CD4-positive, alpha-beta memory T cell (primary cell): ENCODE data around the gene ATXN7L1. TPM values are rescaled to one million over a fixed set of nuclear protein-coding genes. Genes with fewer than 3 reads are reported as not detected.

Experiments used
- CTCF ChIA-PET: fragments of 350-600 bp; sonication (Branson Sonifier 250); formaldehyde crosslinking; loops from one replicate; lab custom pipeline; 2021; ENCODE audit warnings: inconsistent platforms; ENCODE audit not compliant: partially characterized antibody; lab: Charles Lee
- POLR2A ChIA-PET: fragments of 350-600 bp; sonication (Branson Sonifier 250); formaldehyde crosslinking; loops from one replicate; lab custom pipeline; 2021; ENCODE audit not compliant: partially characterized antibody; lab: Charles Lee
- DNase-seq, 5 donors: peaks; one replicate each; pipeline versions ENCODE4 v3.0.0 to v3.0.0-alpha.2; 2020 to 2022; ENCODE audit warnings: mixed read lengths in 1 of 5
- H3K27ac ChIP-seq: one replicate; pipeline ENCODE4 v1.7.0; 2013; ENCODE audit warnings: low read depth, low read length
- H3K27me3 ChIP-seq: 2 replicates; pipeline ENCODE4 v1.7.0; 2013; ENCODE audit warnings: mild to moderate bottlenecking, low read length, moderate library complexity; ENCODE audit not compliant: insufficient read depth
- H3K36me3 ChIP-seq: 2 replicates; pipeline ENCODE4 v1.7.0; 2013; ENCODE audit warnings: mild to moderate bottlenecking, low read length, moderate library complexity; ENCODE audit not compliant: insufficient read depth
- H3K4me1 ChIP-seq: 2 replicates; pipeline ENCODE4 v1.7.0; 2013; ENCODE audit warnings: mild to moderate bottlenecking, low read length, moderate library complexity; ENCODE audit not compliant: insufficient read depth
- H3K4me3 ChIP-seq, 2 donors: one replicate each; pipeline ENCODE4 v1.7.0; 2013; ENCODE audit warnings: low read length in 2 of 2, mild to moderate bottlenecking in 1 of 2
- H3K9me3 ChIP-seq, 2 donors: one replicate each; pipeline ENCODE4 v1.7.0; 2013; ENCODE audit warnings: low read length in 2 of 2, control low read depth in 1 of 2; ENCODE audit not compliant: control insufficient read depth in 1 of 2
- H3K27ac Mint-ChIP-seq, 7 donors: one replicate each; pipeline ENCODE4 v1.8.0; 2020 to 2021; ENCODE audit warnings: mixed read lengths in 7 of 7, mild to moderate bottlenecking in 6 of 7, inconsistent platforms in 3 of 7, moderate library complexity in 3 of 7
- H3K27me3 Mint-ChIP-seq, 2 donors: one replicate each; pipeline ENCODE4 v1.8.0; 2020 to 2021; ENCODE audit warnings: mixed read lengths in 2 of 2
- H3K36me3 Mint-ChIP-seq, 2 donors: one replicate each; pipeline ENCODE4 v1.8.0; 2020 to 2021; ENCODE audit warnings: mixed read lengths in 2 of 2, inconsistent platforms in 1 of 2, mild to moderate bottlenecking in 1 of 2
- H3K4me1 Mint-ChIP-seq, 4 donors: one replicate each; pipeline ENCODE4 v1.8.0; 2020 to 2021; ENCODE audit warnings: mixed read lengths in 4 of 4, mild to moderate bottlenecking in 1 of 4
- H3K4me3 Mint-ChIP-seq, 8 donors: one replicate each; pipeline ENCODE4 v1.8.0; 2020 to 2021; ENCODE audit warnings: mixed read lengths in 8 of 8, mild to moderate bottlenecking in 7 of 8, moderate library complexity in 6 of 8, inconsistent platforms in 3 of 8
- H3K9me3 Mint-ChIP-seq, 8 donors: one replicate each; pipeline ENCODE4 v1.8.0; 2020 to 2021; ENCODE audit warnings: mixed read lengths in 8 of 8, mild to moderate bottlenecking in 5 of 8, inconsistent platforms in 3 of 8, moderate library complexity in 1 of 8
- intact Hi-C: fragments of 100-400 bp; cut with micrococcal nuclease; formaldehyde crosslinking; loops from one replicate; pipeline ENCODE4 v1.15.1; 2023
- polyA plus RNA-seq, 2 donors: library from polyadenylated mRNA; unstranded; fragments of 300-500 nt; fragmentation: Illumina TruSeq; gene quantifications; one replicate each; pipeline ENCODE4 v1.2.3, GENCODE V29; 2021
- total RNA-seq, 2 experiments: library from RNA; stranded (reverse); gene quantifications; one replicate each; pipeline ENCODE4 v1.2.3, GENCODE V29; 2021

The ATXN7L1 gene
- total and polyA plus RNA-seq, 4 experiments from 2014 or later = 8.7 to 62.2 (median 42.6) TPM

DNA sequence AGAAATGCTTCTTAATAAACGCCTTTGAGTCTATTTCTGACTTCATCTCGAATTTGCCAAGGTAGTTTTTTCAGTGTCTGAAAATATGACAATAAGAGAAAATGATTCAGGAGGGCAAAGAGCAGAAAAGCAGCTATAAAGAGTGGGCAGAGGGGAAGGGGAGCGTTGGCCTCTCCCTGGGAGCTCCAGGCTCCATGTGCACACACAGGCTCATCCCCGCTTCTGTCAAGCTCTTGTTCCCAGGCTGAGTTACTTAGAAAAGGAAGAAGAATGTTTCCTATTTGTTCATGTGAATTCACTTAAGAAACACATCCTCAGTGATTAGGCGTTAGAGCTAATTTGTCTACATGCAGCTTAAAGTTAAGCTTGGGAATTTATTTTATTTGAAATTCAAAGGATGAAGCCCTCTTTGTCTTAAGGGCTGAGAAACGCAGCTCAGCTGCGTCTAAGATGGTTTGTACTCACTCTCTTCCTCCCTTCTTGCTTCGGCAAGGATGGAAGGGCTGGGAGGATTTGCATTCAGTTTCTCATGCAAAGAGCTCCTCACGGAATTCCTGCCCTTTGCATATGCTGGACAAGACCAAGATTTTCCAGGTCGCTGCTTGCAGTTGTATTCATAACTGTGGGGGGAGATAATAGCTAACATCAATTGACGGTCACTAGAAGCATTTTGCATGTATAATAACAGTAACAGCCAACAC, 29.0 kb upstream of the ATXN7L1 start:
- POLR2A ChIA-PET = interaction anchor here (1.0 to 1.1 kb wide), 2 partner anchors 10 to 55 kb away, joined by 3 read pairs; no protein-coding TSS in a partner anchor
- no peak overlapping the region for H3K27ac Mint-ChIP-seq

DNA sequence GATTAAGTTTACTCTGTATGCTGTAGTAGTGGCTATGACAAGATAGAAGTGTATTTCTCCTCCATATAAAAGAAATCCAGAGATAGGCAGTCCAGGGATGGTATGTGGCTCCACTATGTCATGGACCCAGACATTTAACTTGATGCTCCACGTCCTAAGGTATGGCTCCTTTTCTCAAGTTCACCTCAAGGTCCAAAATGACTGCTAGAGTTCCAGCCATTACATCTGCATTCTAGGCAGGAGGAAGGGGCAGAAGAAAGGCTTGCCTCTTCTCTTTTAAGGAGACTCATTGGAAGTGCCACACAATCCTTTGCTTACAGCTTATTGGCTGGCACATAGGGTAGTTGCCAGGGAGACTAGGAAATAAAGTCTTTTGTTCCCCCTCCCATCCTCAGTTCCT, 27.7 kb upstream of the ATXN7L1 start:
- CTCF ChIA-PET = no interaction called here
- no peaks in the 10 kb centered on the region for H3K27me3 Mint-ChIP-seq
- no peaks in the 10 kb centered on the region for H3K9me3 ChIP-seq
- H3K27ac Mint-ChIP-seq = no peak overlapping the region
- H3K36me3 Mint-ChIP-seq = peaks cover 0 to 7% of the 10 kb centered on the region in 2 donors
- H3K4me3 Mint-ChIP-seq = no peak overlapping the region
- peaks cover 0 to 1% (median 0%) of the 10 kb centered on the region in 8 donors for H3K9me3 Mint-ChIP-seq
- no peak for DNase-seq
- POLR2A ChIA-PET = interaction anchor here (1.1 kb wide), 1 partner anchor 54 kb away, joined by 3 read pairs; no protein-coding TSS in a partner anchor
- no peak overlapping the region for H3K4me3 ChIP-seq
- intact Hi-C loops = no loop called here
- H3K27me3 ChIP-seq = no peaks in the 10 kb centered on the region
- peaks cover 0 to 3% (median under 1%) of the 10 kb centered on the region in 4 donors for H3K4me1 Mint-ChIP-seq
- no peak overlapping the region for H3K27ac ChIP-seq
- no peaks in the 10 kb centered on the region for H3K4me1 ChIP-seq
- H3K36me3 ChIP-seq = no peaks in the 10 kb centered on the region

More for the DNA sequence above, 29.0 kb upstream of the ATXN7L1 start:
- peaks cover 0 to 5% (median 3%) of the 10 kb centered on the region in 4 donors for H3K4me1 Mint-ChIP-seq
- no peak for DNase-seq
- intact Hi-C loops = no loop called here
- Histone ChIP-seq H3K4me1 (no peaks in the 10 kb centered on the region), H3K9me3 (no peaks in the 10 kb centered on the region), H3K4me3 (no peak overlapping the region), H3K36me3 (no peaks in the 10 kb centered on the region), H3K27me3 (no peaks in the 10 kb centered on the region), H3K27ac (no peak overlapping the region)
- peaks cover 0 to 5% (median 0%) of the 10 kb centered on the region in 8 donors for H3K9me3 Mint-ChIP-seq
- CTCF ChIA-PET = no interaction called here
- H3K36me3 Mint-ChIP-seq = peaks cover 4 to 10% of the 10 kb centered on the region in 2 donors
- H3K27me3 Mint-ChIP-seq = no peaks in the 10 kb centered on the region
- H3K4me3 Mint-ChIP-seq = no peak overlapping the region

DNA sequence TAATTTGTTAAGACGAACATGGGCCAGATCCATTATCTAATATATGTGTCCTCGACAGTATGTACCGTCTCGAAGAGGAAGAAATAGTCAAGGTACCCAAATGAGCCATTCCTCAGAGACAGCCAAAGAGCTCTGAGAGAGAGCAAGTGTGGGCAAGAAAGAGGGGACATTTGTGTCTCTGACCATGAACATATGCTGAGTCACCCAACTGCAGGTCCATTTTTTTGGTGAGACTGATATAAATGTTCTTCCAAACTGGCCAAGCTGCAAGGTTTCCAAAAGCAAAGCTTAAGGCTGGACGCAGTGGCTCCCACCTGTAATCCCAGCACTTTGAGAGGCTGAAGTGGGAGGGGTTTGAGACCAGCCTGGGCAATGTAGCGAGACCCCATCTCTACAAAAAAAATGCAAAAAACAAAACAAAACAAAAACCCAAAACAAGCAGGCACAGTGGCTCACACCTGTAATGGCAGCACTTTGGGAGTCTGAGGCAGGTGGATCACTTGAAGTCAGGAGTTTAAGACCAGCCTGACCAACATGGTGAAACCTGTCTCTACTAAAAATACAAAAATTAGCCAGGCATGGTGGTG, 26.0 kb upstream of the ATXN7L1 start:
- CTCF ChIA-PET = no interaction called here

DNA sequence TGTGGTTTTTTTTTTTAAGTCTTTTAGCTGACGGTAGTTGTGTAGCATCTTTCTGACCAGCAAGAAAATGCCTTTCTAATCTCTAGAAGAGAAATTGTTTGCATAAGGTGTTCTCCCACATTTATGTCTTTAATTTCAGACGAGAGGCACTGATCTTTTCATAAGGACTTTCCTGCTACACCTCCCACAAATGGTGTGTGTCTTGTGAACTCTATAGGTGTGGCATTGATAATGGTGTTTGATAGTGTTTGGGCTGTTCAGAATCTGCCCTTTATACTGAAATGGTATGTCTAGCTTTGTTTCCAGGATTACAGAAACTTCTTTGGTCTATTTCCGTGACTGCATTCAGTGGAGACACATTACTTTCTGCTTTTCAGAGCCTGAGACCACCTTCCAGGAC, 21.6 kb upstream of the ATXN7L1 start:
- H3K9me3 Mint-ChIP-seq = no peaks in the 10 kb centered on the region

More for the DNA sequence above, 26.0 kb upstream of the ATXN7L1 start:
- H3K27me3 ChIP-seq = no peaks in the 10 kb centered on the region
- H3K9me3 ChIP-seq = no peaks in the 10 kb centered on the region
- Mint-ChIP-seq H3K4me3 (no peak overlapping the region), H3K36me3 (peaks cover 0 to 7% of the 10 kb centered on the region in 2 donors), H3K27me3 (no peaks in the 10 kb centered on the region), H3K9me3 (peaks cover 0 to 1% (median 0%) of the 10 kb centered on the region in 8 donors), H3K4me1 (peaks cover 6 to 17% (median 11%) of the 10 kb centered on the region in 4 donors), H3K27ac (no peak overlapping the region)
- POLR2A ChIA-PET = no interaction called here
- no peak for DNase-seq
- no peaks in the 10 kb centered on the region for H3K36me3 ChIP-seq
- no peak overlapping the region for H3K27ac ChIP-seq
- peaks cover 10% of the 10 kb centered on the region for H3K4me1 ChIP-seq
- no peak overlapping the region for H3K4me3 ChIP-seq
- intact Hi-C loops = no loop called here

DNA sequence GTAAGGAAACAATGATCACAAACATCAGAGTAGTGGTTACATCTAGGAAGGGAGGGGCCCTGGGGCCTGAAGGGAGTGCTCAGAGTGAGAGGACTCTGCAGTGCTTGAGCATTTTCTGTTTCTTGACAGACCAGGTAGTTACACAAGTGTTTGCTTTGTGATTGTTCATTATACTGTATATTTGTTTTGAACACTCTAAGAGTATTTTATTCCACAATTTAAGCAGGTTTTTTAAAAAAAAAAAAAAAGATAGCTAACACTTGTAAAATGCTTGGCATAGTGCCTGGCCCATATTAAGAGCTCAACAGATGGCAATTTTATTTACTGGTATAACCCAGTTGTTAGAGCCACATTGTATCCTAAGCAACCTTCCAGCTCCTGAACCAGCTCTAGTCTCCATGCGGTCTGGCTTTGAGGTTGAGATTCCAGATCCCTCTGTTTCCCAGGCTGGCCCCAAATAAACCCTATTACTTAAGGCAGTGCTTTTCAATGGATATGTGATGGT, 20.1 kb upstream of the ATXN7L1 start:
- Histone ChIP-seq H3K36me3 (no peaks in the 10 kb centered on the region), H3K9me3 (no peaks in the 10 kb centered on the region), H3K27me3 (no peaks in the 10 kb centered on the region), H3K4me3 (no peak overlapping the region), H3K4me1 (peaks cover 27% of the 10 kb centered on the region), H3K27ac (no peak overlapping the region)
- POLR2A ChIA-PET = interaction anchor here (0.6 to 2.4 kb wide), 5 partner anchors 10 to 126 kb away, joined by 3 to 8 read pairs (median 3); partner anchors contain the start of gene ATXN7L1
- DNase-seq = peak in 3 of 5 donors; percentile 15 to 24 (median 20)
- peak overlapping the region in 4 of 7 donors; percentile 30 to 69 (median 48) for H3K27ac Mint-ChIP-seq
- CTCF ChIA-PET = interaction anchor here (0.9 to 2.1 kb wide), 5 partner anchors 8 to 136 kb away, joined by 3 to 8 read pairs (median 4); no protein-coding TSS in a partner anchor
- peaks cover 0 to 11% of the 10 kb centered on the region in 2 donors for H3K36me3 Mint-ChIP-seq
- intact Hi-C loops = loop anchor here (2.0 kb wide), 1 partner anchor 20 kb away; the partner anchor contains the start of gene ATXN7L1
- no peaks in the 10 kb centered on the region for H3K27me3 Mint-ChIP-seq
- no peak overlapping the region for H3K4me3 Mint-ChIP-seq
- H3K9me3 Mint-ChIP-seq = no peaks in the 10 kb centered on the region
- peaks cover 24 to 48% (median 26%) of the 10 kb centered on the region in 4 donors for H3K4me1 Mint-ChIP-seq

More for the DNA sequence above, 21.6 kb upstream of the ATXN7L1 start:
- H3K4me1 ChIP-seq = peaks cover 27% of the 10 kb centered on the region
- Mint-ChIP-seq H3K27me3 (no peaks in the 10 kb centered on the region), H3K4me1 (peaks cover 24 to 48% (median 26%) of the 10 kb centered on the region in 4 donors), H3K27ac (peak overlapping the region in 2 of 7 donors; percentile 2 to 23), H3K36me3 (peaks cover 0 to 8% of the 10 kb centered on the region in 2 donors), H3K4me3 (no peak overlapping the region)
- ChIA-PET POLR2A (interaction anchor here (2.4 kb wide), 1 partner anchor 21 kb away, joined by 8 read pairs; the partner anchor contains the start of gene ATXN7L1), CTCF (interaction anchor here (1.3 to 3.3 kb wide), 4 partner anchors 10 to 241 kb away, joined by 3 to 9 read pairs (median 6); no protein-coding TSS in a partner anchor)
- intact Hi-C loops = loop anchor here (2.0 kb wide), 1 partner anchor 21 kb away; the partner anchor contains the start of gene ATXN7L1
- no peaks in the 10 kb centered on the region for H3K9me3 ChIP-seq
- no peak for DNase-seq
- H3K36me3 ChIP-seq = no peaks in the 10 kb centered on the region
- no peak overlapping the region for H3K4me3 ChIP-seq
- H3K27me3 ChIP-seq = no peaks in the 10 kb centered on the region
- no peak overlapping the region for H3K27ac ChIP-seq

DNA sequence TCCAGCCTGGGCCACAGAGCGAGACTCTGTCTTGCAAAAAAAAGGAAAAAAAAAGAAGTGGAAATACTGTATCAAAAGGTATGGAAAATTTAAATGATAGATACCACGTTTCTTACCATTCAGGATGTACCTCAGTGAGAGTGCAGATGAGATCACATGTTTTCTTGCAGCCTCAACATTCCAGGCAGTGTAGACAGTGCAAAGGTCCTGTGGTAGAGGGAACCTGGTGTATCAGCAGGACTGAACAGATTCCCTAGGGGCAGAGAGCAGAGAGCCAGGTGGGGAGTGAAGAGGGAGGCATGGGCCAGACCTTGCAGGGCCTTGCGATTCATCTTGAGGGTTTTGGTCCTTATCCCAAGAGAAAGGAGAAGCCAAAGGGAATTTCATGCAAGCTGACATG, 17.7 kb upstream of the ATXN7L1 start:
- H3K36me3 ChIP-seq = no peaks in the 10 kb centered on the region
- Mint-ChIP-seq H3K9me3 (no peaks in the 10 kb centered on the region), H3K27ac (peak overlapping the region in 2 of 7 donors; percentile 48 to 77), H3K27me3 (no peaks in the 10 kb centered on the region), H3K36me3 (peaks cover 0 to 8% of the 10 kb centered on the region in 2 donors), H3K4me3 (no peak overlapping the region), H3K4me1 (peaks cover 34 to 57% (median 39%) of the 10 kb centered on the region in 4 donors)
- H3K4me1 ChIP-seq = peaks cover 42% of the 10 kb centered on the region
- no peaks in the 10 kb centered on the region for H3K9me3 ChIP-seq
- H3K27me3 ChIP-seq = no peaks in the 10 kb centered on the region
- no peak for DNase-seq
- no peak overlapping the region for H3K27ac ChIP-seq
- ChIA-PET CTCF (interaction anchor here (1.8 to 3.4 kb wide), 2 partner anchors 17 to 133 kb away, joined by 5 to 14 read pairs; partner anchors contain the start of gene ATXN7L1), POLR2A (no interaction called here)
- intact Hi-C loops = no loop called here
- H3K4me3 ChIP-seq = no peak overlapping the region
